ENCODE data around the gene XPC.

XPC gene

GRCh38 chr3:14206548-14207177, 28.3 kb upstream of the XPC start:
- DNase-seq = no peak

GRCh38 chr3:14204515-14205284, 26.3 kb upstream of the XPC start:
- DNase-seq = no peak

- DNase-seq = peak; percentile 20 to 67 (median 40)
Observed at GRCh38 chr3:14203521-14204079, 25.2 kb upstream of the XPC start.

- DNase-seq = no peak
Observed at GRCh38 chr3:14202874-14203520, 24.6 kb upstream of the XPC start.

GRCh38 chr3:14201940-14202684, 23.7 kb upstream of the XPC start:
- DNase-seq = no peak

GRCh38 chr3:14200841-14201240, 22.4 kb upstream of the XPC start:
- DNase-seq = no peak

- no peak for DNase-seq
Observed at GRCh38 chr3:14200276-14200675, 21.9 kb upstream of the XPC start.

- no peak for DNase-seq
Observed at GRCh38 chr3:14199641-14200040, 21.2 kb upstream of the XPC start.

- DNase-seq = no peak
Observed at GRCh38 chr3:14194865-14195264, 16.5 kb upstream of the XPC start.

- no peak for DNase-seq
Observed at GRCh38 chr3:14188041-14188754, 9.8 kb upstream of the XPC start.

- no peak for DNase-seq
Observed at GRCh38 chr3:14186854-14187458, 8.6 kb upstream of the XPC start.

GRCh38 chr3:14183015-14183577, 4.7 kb upstream of the XPC start:
- DNase-seq = no peak

GRCh38 chr3:14181253-14181652, 2.9 kb upstream of the XPC start:
- no peak for DNase-seq

- no peak for DNase-seq
Observed at GRCh38 chr3:14179795-14180194, 1.4 kb upstream of the XPC start.

- no peak for DNase-seq
Observed at GRCh38 chr3:14179114-14179465, 689 bp upstream of the XPC start.

- DNase-seq = no peak
Observed at GRCh38 chr3:14177580-14178246, 688 bp downstream of the XPC start.

- DNase-seq = no peak
Observed at GRCh38 chr3:14175383-14176037, 2.9 kb downstream of the XPC start.

GRCh38 chr3:14174483-14174882, 3.9 kb downstream of the XPC start:
- DNase-seq = no peak

- no peak for DNase-seq
Observed at GRCh38 chr3:14172496-14172895, 5.9 kb downstream of the XPC start.

GRCh38 chr3:14170531-14171159, 7.8 kb downstream of the XPC start:
- DNase-seq = no peak

Measured in NCI-H1417 (cell line).